SK-N-SH (cell line): Measurements from ENCODE around the gene A4GALT. TPM values are rescaled to one million over a fixed set of nuclear protein-coding genes. Genes with fewer than 3 reads are reported as not detected.

Source experiments
- CTCF ChIA-PET: fragments of 300-600, 350-600 bp; formaldehyde crosslinking; extraction: SDS; loops from one replicate; lab custom pipeline; 2021; lab: Yijun Ruan, JAX
- POLR2A ChIA-PET: fragments of 350-600 bp; sonication (Branson Sonifier 250); formaldehyde crosslinking; extraction: SDS; loops from one replicate; lab custom pipeline; 2020; ENCODE audit warnings: antibody characterized with exemption, inconsistent platforms; lab: Yijun Ruan, JAX
- DNase-seq: peaks from one replicate; pipeline ENCODE4 v3.0.0; 2012
- H2AFZ ChIP-seq: fragments of 200-600 bp; sonication (generic); 2 replicates; pipeline ENCODE4 v1.8.1; 2016; ENCODE audit warnings: antibody characterized with exemption, mild to moderate bottlenecking, low read depth
- H3F3A ChIP-seq: fragments of 200-600 bp; sonication (generic); replicated peaks from 2 replicates; pipeline ENCODE3; 2016; ENCODE audit warnings: antibody characterized with exemption, mild to moderate bottlenecking; ENCODE audit not compliant: insufficient read depth
- H3K27ac ChIP-seq, 2 experiments: fragments of 200-500 bp in 1 of 2; fragments of 200-600 bp in 1 of 2; sonication (Bioruptor generic) in 1 of 2; sonication (generic), shearing (Covaris generic) in 1 of 2; 2 replicates each; pipeline versions ENCODE4 v1.5.1 to v1.6.1; 2014 to 2016; ENCODE audit warnings: low read depth in 2 of 2, inconsistent platforms in 1 of 2, low read length in 1 of 2, mild to moderate bottlenecking in 1 of 2, mixed read lengths in 1 of 2
- H3K27me3 ChIP-seq: fragments of 200-600 bp; sonication (generic), shearing (Covaris generic); 2 replicates; pipeline ENCODE4 v1.6.1; 2016; ENCODE audit warnings: mixed run types; ENCODE audit not compliant: insufficient read depth
- H3K36me3 ChIP-seq, 2 experiments: fragments of 200-500 bp in 1 of 2; fragments of 200-600 bp in 1 of 2; sonication (Bioruptor generic) in 1 of 2; sonication (generic) in 1 of 2; replicated peaks in 1 of 2; 2 replicates each; pipeline versions ENCODE3 to v1.5.1; 2014 to 2016; ENCODE audit warnings: low read length in 1 of 2, mild to moderate bottlenecking in 1 of 2; ENCODE audit not compliant: insufficient read depth in 2 of 2, control insufficient read depth in 1 of 2
- H3K4me1 ChIP-seq, 2 experiments: fragments of 200-500 bp in 1 of 2; fragments of 200-600 bp in 1 of 2; sonication (Bioruptor generic) in 1 of 2; sonication (generic), shearing (Covaris generic) in 1 of 2; 2 replicates each; pipeline versions ENCODE4 v1.5.1 to v1.6.1; 2014 to 2016; ENCODE audit warnings: low read depth in 1 of 2, low read length in 1 of 2, mixed run types in 1 of 2; ENCODE audit not compliant: insufficient read depth in 2 of 2, control insufficient read depth in 1 of 2
- H3K4me2 ChIP-seq: fragments of 200-600 bp; sonication (generic), shearing (Covaris generic); 2 replicates; pipeline ENCODE4 v1.6.1; 2017; ENCODE audit warnings: mixed run types
- H3K4me3 ChIP-seq, 2 experiments: fragments of 200-500 bp in 1 of 2; fragments of 200-600 bp in 1 of 2; sonication (Bioruptor generic) in 1 of 2; sonication (generic), shearing (Covaris generic) in 1 of 2; 2 replicates each; pipeline versions ENCODE4 v1.5.1 to v1.8.1; 2014 to 2016; ENCODE audit warnings: low read depth in 2 of 2, inconsistent platforms in 1 of 2, low read length in 1 of 2, mild to moderate bottlenecking in 1 of 2, mixed read lengths in 1 of 2, moderate library complexity in 1 of 2
- H3K79me2 ChIP-seq: fragments of 200-600 bp; sonication (generic); 2 replicates; pipeline ENCODE4 v1.8.1; 2017; ENCODE audit warnings: mild to moderate bottlenecking; ENCODE audit not compliant: insufficient read depth
- H3K9ac ChIP-seq: fragments of 200-600 bp; sonication (generic); 2 replicates; pipeline ENCODE4 v1.6.1; 2017; ENCODE audit warnings: mixed run types
- H3K9me2 ChIP-seq: fragments of 200-600 bp; sonication (generic); 2 replicates; pipeline ENCODE4 v1.6.1; 2017; ENCODE audit warnings: mixed run types
- H3K9me3 ChIP-seq: fragments of 200-600 bp; sonication (generic); 2 replicates; pipeline ENCODE4 v1.6.1; 2017; ENCODE audit warnings: mixed run types, mild to moderate bottlenecking, moderate library complexity
- H4K20me1 ChIP-seq: fragments of 200-600 bp; sonication (generic); 2 replicates; pipeline ENCODE4 v1.6.1; 2017; ENCODE audit warnings: mild to moderate bottlenecking, mixed run types; ENCODE audit not compliant: insufficient read depth
- CHD2 ChIP-seq: fragments of 150-350 bp; IDR thresholded peaks from 2 replicates; pipeline ENCODE4 v1.6.1; 2018; ENCODE audit warnings: low read length; ENCODE audit not compliant: partially characterized antibody
- ELF1 ChIP-seq: IDR thresholded peaks from 2 replicates; pipeline ENCODE4 v1.4.0; 2012
- EP300 ChIP-seq, 2 experiments: IDR thresholded peaks; 2 replicates each; pipeline versions ENCODE4 v1.4.0 to v1.6.1; 2012; ENCODE audit warnings: borderline replicate concordance in 1 of 2, low read depth in 1 of 2, low read length in 1 of 2
- FOSL2 ChIP-seq: IDR thresholded peaks from 2 replicates; pipeline ENCODE4 v1.4.0; 2012; ENCODE audit warnings: low read depth, mild to moderate bottlenecking, moderate library complexity, borderline replicate concordance
- FOXJ3 ChIP-seq: sonication (generic); formaldehyde crosslinking; IDR thresholded peaks from 2 replicates; pipeline ENCODE4 v1.5.1; 2020; ENCODE audit warnings: mild to moderate bottlenecking, missing genetic modification reagents
- GABPA ChIP-seq: IDR thresholded peaks from 2 replicates; pipeline ENCODE4 v1.4.0; 2012; ENCODE audit warnings: low read depth, mild to moderate bottlenecking
- GATA2 ChIP-seq: sonication (generic); formaldehyde crosslinking; IDR thresholded peaks from 2 replicates; pipeline ENCODE4 v1.5.0; 2020; ENCODE audit warnings: mild to moderate bottlenecking, missing genetic modification reagents
- MAX ChIP-seq: IDR thresholded peaks from 2 replicates; pipeline ENCODE4 v1.4.0; 2012; ENCODE audit warnings: low read depth
- MEF2A ChIP-seq: IDR thresholded peaks from 2 replicates; pipeline ENCODE4 v1.4.0; 2012; ENCODE audit warnings: low read depth, borderline replicate concordance
- MXI1 ChIP-seq: IDR thresholded peaks from 2 replicates; pipeline ENCODE4 v1.6.1; 2012; ENCODE audit warnings: mild to moderate bottlenecking, low read depth, low read length, improper control_type of control experiment
- NFIC ChIP-seq: IDR thresholded peaks from 2 replicates; pipeline ENCODE4 v1.4.0; 2012; ENCODE audit warnings: borderline replicate concordance
- NRF1 ChIP-seq: IDR thresholded peaks from 2 replicates; pipeline ENCODE4 v1.6.1; 2012; ENCODE audit warnings: low read depth, mild to moderate bottlenecking, low read length
- POLR2AphosphoS5 ChIP-seq: IDR thresholded peaks from 2 replicates; pipeline ENCODE4 v1.6.1; 2012; ENCODE audit warnings: low read depth, low read length
- RCOR1 ChIP-seq: fragments of 150-350 bp; IDR thresholded peaks from 2 replicates; pipeline ENCODE4 v1.6.1; 2017; ENCODE audit warnings: antibody characterized with exemption, low read length
- RFX5 ChIP-seq: IDR thresholded peaks from 2 replicates; pipeline ENCODE4 v1.6.1; 2012; ENCODE audit warnings: mild to moderate bottlenecking, improper control_type of control experiment, low read length
- RXRA ChIP-seq: IDR thresholded peaks from 2 replicates; pipeline ENCODE4 v1.4.0; 2012; ENCODE audit warnings: low read depth, mild to moderate bottlenecking, borderline replicate concordance
- SIN3A ChIP-seq: IDR thresholded peaks from 2 replicates; pipeline ENCODE4 v1.6.1; 2012; ENCODE audit warnings: low read depth, mild to moderate bottlenecking, low read length, moderate library complexity, borderline replicate concordance
- SMC3 ChIP-seq: IDR thresholded peaks from 2 replicates; pipeline ENCODE4 v1.6.1; 2012; ENCODE audit warnings: low read depth, low read length, improper control_type of control experiment
- TAF1 ChIP-seq: IDR thresholded peaks from 2 replicates; pipeline ENCODE4 v1.6.1; 2012; ENCODE audit warnings: low read depth, mild to moderate bottlenecking, low read length, moderate library complexity, borderline replicate concordance
- WGBS: methylation state at CpG from one replicate; pipeline ENCODE4 v1.1.6; 2017; ENCODE audit warnings: low lambda C conversion rate; 5-methylcytosine and 5-hydroxymethylcytosine counted together
- polyA plus RNA-seq, 3 experiments: library from polyadenylated mRNA; depleted of rRNA; stranded (reverse); fragments of >200 nt; gene quantifications; 2 replicates each; pipeline ENCODE4 v1.2.3, GENCODE V29; 2012
- TF ChIP-seq, protein P1 (sequence below): IDR thresholded peaks from 2 replicates; pipeline ENCODE4; 2012

Gene A4GALT
- polyA plus RNA-seq, 1 of the 3 experiments (the other 2 are of a cell fraction) = 9.5 TPM

DNA sequence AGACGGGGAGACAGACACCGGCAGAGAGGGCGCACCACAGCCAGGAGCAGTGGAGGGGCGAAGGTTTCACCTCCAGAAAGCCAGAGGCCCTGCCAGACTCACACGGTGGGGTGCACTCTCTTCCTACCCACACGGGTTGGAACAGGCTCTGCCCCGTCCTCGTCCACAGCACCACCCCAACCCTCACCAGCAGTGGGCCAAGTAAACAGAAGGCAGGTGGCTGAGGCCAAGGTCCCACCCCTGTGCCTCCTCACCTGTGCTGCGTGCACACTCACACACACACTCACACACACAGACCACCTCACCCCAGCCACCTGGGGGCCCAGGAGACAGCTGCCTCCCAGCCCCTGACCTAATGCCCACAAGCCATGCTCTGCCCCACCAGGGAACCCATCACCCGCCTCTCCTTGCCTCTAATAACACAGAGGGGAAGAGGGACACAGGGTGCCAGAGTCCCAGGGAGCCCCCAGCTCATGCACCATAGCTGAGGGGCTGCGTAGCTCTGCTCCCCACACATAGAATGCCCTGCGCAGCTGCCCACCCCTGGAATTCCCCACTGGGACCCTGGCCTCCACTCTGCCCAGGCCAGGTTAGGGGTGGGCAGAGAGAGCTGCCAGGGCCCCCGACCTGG is 74.6 kb downstream of the A4GALT start (continued):
- TF ChIP-seq, protein P1, sequence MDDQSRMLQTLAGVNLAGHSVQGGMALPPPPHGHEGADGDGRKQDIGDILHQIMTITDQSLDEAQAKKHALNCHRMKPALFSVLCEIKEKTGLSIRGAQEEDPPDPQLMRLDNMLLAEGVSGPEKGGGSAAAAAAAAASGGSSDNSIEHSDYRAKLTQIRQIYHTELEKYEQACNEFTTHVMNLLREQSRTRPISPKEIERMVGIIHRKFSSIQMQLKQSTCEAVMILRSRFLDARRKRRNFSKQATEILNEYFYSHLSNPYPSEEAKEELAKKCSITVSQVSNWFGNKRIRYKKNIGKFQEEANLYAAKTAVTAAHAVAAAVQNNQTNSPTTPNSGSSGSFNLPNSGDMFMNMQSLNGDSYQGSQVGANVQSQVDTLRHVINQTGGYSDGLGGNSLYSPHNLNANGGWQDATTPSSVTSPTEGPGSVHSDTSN = no peak

GRCh38 chr22:42645341-42645937 is 75.2 kb downstream of the A4GALT start:
- no peak overlapping the region for H3K9ac ChIP-seq
- ChIA-PET POLR2A (no interaction called here), CTCF (no interaction called here)
- peaks cover 6% of the 10 kb centered on the region; the same call in 1 of the 2 replicates for H4K20me1 ChIP-seq
- WGBS = 100% methylated on average over 2 of the region's 19 CpGs
- no peaks in the 10 kb centered on the region for H3K27me3 ChIP-seq
- DNase-seq = no peak
- peaks cover 0 to 6% of the 10 kb centered on the region in 2 experiments; a peak in 1 of 4 replicates for H3K4me1 ChIP-seq
- no peaks in the 10 kb centered on the region for H3F3A ChIP-seq
- H3K9me2 ChIP-seq = no peaks in the 10 kb centered on the region
- H3K4me3 ChIP-seq = no peak overlapping the region
- H3K27ac ChIP-seq = no peak overlapping the region
- no peak overlapping the region for H3K4me2 ChIP-seq
- peaks cover 82% of the 10 kb centered on the region for H3K79me2 ChIP-seq
- H3K9me3 ChIP-seq = no peaks in the 10 kb centered on the region
- H3K36me3 ChIP-seq = no peaks in the 10 kb centered on the region
- H2AFZ ChIP-seq = no peak overlapping the region
- TF ChIP-seq ELF1 = no peak
- TF ChIP-seq FOSL2 = no peak
- TF ChIP-seq EP300 (IDR thresholded peaks at IDR 0.05; ENCODE audit: borderline replicate concordance in 1 of 2, low read depth in 1 of 2, low read length in 1 of 2) = no peak
- TF ChIP-seq POLR2AphosphoS5 = no peak

DNA sequence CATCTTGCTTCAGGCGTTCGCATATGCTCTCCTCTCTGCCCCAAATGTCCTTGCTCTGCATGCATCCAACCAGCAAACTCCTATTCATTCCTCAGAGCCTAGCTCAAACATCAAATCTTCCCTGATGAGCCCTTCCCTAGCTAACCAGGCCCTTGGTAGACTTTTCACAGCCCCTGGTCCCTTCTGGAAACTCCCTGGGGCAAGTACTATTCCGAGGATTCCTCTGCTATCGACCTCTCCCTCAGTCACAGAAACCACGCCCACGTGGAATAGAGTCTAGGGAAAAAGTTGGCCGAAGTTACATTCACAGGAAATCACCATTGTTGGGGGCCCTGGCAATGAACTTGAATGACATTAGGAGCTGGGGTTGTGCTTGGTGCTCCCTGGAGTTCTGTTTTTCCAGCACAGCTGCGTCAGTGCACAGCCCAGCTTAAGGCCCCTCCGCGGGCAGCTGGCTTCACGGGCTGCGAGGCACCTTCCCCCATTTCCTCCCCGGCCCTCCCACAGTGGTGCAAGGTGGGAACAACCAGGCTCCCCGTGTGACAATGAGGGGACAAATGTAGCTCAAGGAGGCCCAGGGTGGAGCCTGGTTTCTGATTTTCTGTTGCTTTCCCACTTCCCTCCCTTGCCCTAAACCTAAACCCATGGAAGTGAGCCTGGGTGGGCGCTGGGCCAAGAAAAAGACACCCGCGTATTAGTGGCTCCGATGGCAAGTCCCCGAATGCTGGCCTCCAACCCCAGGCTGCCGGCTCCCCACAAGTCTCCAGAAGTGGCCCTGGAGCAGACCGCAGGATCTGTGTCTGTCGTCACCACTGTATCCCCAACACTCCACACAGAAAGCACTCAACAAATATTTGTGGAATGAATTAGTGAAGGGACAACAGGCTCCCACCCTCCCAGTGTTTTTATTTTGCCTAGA is 76.0 kb downstream of the A4GALT start:
- Histone ChIP-seq H3K9me2 (no peaks in the 10 kb centered on the region), H3K79me2 (peaks cover 83% of the 10 kb centered on the region), H3K4me2 (no peak overlapping the region), H3K36me3 (no peaks in the 10 kb centered on the region), H3K9ac (no peak overlapping the region), H3K4me1 (peaks cover 0 to 6% of the 10 kb centered on the region in 2 experiments; a peak in 1 of 4 replicates), H4K20me1 (peaks cover 6% of the 10 kb centered on the region; the same call in 1 of the 2 replicates), H3K4me3 (no peak overlapping the region), H3K27me3 (no peaks in the 10 kb centered on the region), H2AFZ (no peak overlapping the region), H3F3A (no peaks in the 10 kb centered on the region), H3K9me3 (no peaks in the 10 kb centered on the region), H3K27ac (no peak overlapping the region)
- POLR2A ChIA-PET = interaction anchor here (1.0 kb wide), 1 partner anchor 29 kb away, joined by 3 read pairs; no protein-coding TSS in a partner anchor
- DNase-seq = no peak
- CTCF ChIA-PET = interaction anchor here (1.6 kb wide), 1 partner anchor 15 kb away, joined by 5 read pairs; no protein-coding TSS in a partner anchor
- 85% methylated on average over 4 of the region's 22 CpGs for WGBS
- TF ChIP-seq GATA2 (CRISPR knock-in tag) = no peak
- TF ChIP-seq NRF1 = no peak
- no peak for TF ChIP-seq FOXJ3 (CRISPR knock-in tag)
- no peak for TF ChIP-seq MXI1
- no peak for TF ChIP-seq RXRA
- TF ChIP-seq NFIC = no peak
- TF ChIP-seq ELF1 = no peak
- no peak for TF ChIP-seq MAX
- no peak for TF ChIP-seq POLR2AphosphoS5
- no peak for TF ChIP-seq TAF1
- no peak for TF ChIP-seq MEF2A
- no peak for TF ChIP-seq CHD2
- TF ChIP-seq SIN3A = no peak
- TF ChIP-seq, protein P1 = no peak
- TF ChIP-seq RFX5 = no peak
- no peak for TF ChIP-seq RCOR1
- TF ChIP-seq SMC3 = no peak
- TF ChIP-seq GABPA = no peak
